Tibial artery (tissue), 4 donors: ENCODE measurements around the gene KRTAP1-3.
"Not testable (repeated sequence)": the region's sequence is repeated elsewhere in the genome, so short reads cannot be mapped to it uniquely, and the experiment has no call there.

Source experiments
- DNase-seq, 2 donors: peaks; one replicate each; pipeline ENCODE4 v3.0.0-alpha.2; 2019
- H3K27ac ChIP-seq, 2 donors: fragments of 200-600 bp; sonication (generic) in 1 of 2; 1 replicate in 1 of 2; 2 replicates in 1 of 2; pipeline ENCODE4 v1.5.1; 2018 to 2019; ENCODE audit warnings: mild to moderate bottlenecking in 1 of 2
- H3K27me3 ChIP-seq, 2 donors: fragments of 200-600 bp; sonication (generic) in 1 of 2; one replicate each; pipeline versions ENCODE4 v1.5.1 to v1.6.0; 2016 to 2019
- H3K36me3 ChIP-seq, 3 donors: fragments of 200-600 bp; sonication (generic) in 2 of 3; one replicate each; pipeline ENCODE4 v1.5.1; 2016 to 2019; ENCODE audit warnings: mild to moderate bottlenecking in 2 of 3
- H3K4me1 ChIP-seq, 4 donors: fragments of 200-600 bp; sonication (generic) in 2 of 4; 1 replicate in 3 of 4; 2 replicates in 1 of 4; pipeline ENCODE4 v1.5.1; 2016 to 2019
- H3K4me3 ChIP-seq, 2 donors: fragments of 200-600 bp; sonication (generic) in 1 of 2; 1 replicate in 1 of 2; 2 replicates in 1 of 2; pipeline ENCODE4 v1.5.1; 2018 to 2019; ENCODE audit warnings: mild to moderate bottlenecking in 2 of 2
- H3K9me3 ChIP-seq, 3 donors: fragments of 200-600 bp; sonication (generic) in 1 of 3; one replicate each; pipeline ENCODE4 v1.5.1; 2016 to 2019
- CTCF ChIP-seq, 2 experiments: fragments of 200-600 bp in 1 of 2; fragments of 450-650 bp in 1 of 2; IDR thresholded peaks; one replicate each; pipeline ENCODE4 v1.5.1; 2017 to 2019; ENCODE audit warnings: antibody characterized with exemption in 2 of 2, mild to moderate bottlenecking in 1 of 2, moderate library complexity in 1 of 2
- intact Hi-C: fragments of 100-400 bp; cut with DNase I; formaldehyde crosslinking; loops from one replicate; pipeline ENCODE4 v1.15.0; 2023; ENCODE audit warnings: low total_unique reads

KRTAP1-3 gene

DNA sequence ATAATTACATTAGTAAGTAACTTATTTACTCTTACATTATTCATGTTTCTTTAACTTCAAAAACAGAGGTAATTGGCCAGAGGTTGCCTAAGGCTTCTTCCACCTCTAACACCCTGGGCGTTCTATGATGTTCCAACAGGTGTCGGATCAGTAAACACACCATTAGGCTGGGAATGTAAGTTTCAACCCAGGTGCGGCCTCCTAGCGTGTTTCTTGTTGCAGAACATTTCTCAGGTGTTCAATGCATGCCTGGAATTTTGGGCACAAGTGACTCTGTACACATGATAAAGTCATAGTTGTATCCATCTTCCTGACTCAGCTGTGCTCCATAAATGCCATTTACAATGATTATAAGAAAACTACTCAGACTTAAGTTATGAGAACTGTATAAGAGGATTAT, 19.4 kb upstream of the KRTAP1-3 start:
- intact Hi-C loops = no loop called here
- no peaks in the 10 kb centered on the region for H3K9me3 ChIP-seq
- H3K27me3 ChIP-seq = no peaks in the 10 kb centered on the region
- no peak overlapping the region for H3K4me3 ChIP-seq
- no peak for DNase-seq
- H3K4me1 ChIP-seq = no peaks in the 10 kb centered on the region
- no peak for TF ChIP-seq CTCF (IDR thresholded peaks at IDR 0.05)
- H3K27ac ChIP-seq = no peak overlapping the region
- H3K36me3 ChIP-seq = no peaks in the 10 kb centered on the region

- H3K36me3 ChIP-seq = no peaks in the 10 kb centered on the region
- H3K4me1 ChIP-seq = no peaks in the 10 kb centered on the region
- DNase-seq = no peak
- H3K4me3 ChIP-seq = no peak overlapping the region
- no peak for TF ChIP-seq CTCF (IDR thresholded peaks at IDR 0.05)
- peaks cover 0 to 2% of the 10 kb centered on the region in 2 donors for H3K27me3 ChIP-seq
- H3K9me3 ChIP-seq = no peaks in the 10 kb centered on the region
- intact Hi-C loops = no loop called here
- no peak overlapping the region for H3K27ac ChIP-seq
Observed at GRCh38 chr17:41052566-41052965, 17.9 kb upstream of the KRTAP1-3 start.

DNA sequence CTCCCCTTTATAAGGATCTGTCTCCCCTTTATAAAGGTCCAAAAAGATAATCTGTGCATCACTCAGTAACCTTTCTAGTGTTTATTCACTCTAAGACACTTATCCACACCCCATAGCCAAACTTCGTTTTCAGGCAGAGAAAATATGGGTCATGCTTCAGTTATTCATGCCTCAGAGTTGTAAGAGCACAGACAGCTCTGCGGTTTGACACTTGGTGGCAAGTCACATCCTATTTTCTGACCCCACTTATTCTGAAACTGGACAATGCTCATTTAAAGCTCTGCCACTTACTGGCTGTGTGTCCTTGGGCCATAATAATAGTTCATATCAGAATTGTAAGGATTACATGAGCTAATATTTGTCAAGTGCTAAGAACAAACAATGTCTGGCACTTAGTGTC, 14.4 kb upstream of the KRTAP1-3 start:
- no peaks in the 10 kb centered on the region for H3K9me3 ChIP-seq
- no peak overlapping the region for H3K27ac ChIP-seq
- no peak overlapping the region for H3K4me3 ChIP-seq
- H3K4me1 ChIP-seq = no peaks in the 10 kb centered on the region
- intact Hi-C loops = no loop called here
- no peak for TF ChIP-seq CTCF (IDR thresholded peaks at IDR 0.05)
- no peak for DNase-seq
- H3K36me3 ChIP-seq = no peaks in the 10 kb centered on the region
- H3K27me3 ChIP-seq = peaks cover 0 to 2% of the 10 kb centered on the region in 2 donors

GRCh38 chr17:41048441-41048840, 13.8 kb upstream of the KRTAP1-3 start:
- no peak for TF ChIP-seq CTCF (IDR thresholded peaks at IDR 0.05)
- peaks cover 0 to 2% of the 10 kb centered on the region in 2 donors for H3K27me3 ChIP-seq
- no peaks in the 10 kb centered on the region for H3K4me1 ChIP-seq
- no peak overlapping the region for H3K4me3 ChIP-seq
- no peak overlapping the region for H3K27ac ChIP-seq
- DNase-seq = no peak
- intact Hi-C loops = no loop called here
- no peaks in the 10 kb centered on the region for H3K36me3 ChIP-seq
- H3K9me3 ChIP-seq = no peaks in the 10 kb centered on the region

- DNase-seq = not testable (repeated sequence)
Observed at GRCh38 chr17:41046735-41047465, 12.2 kb upstream of the KRTAP1-3 start, which contains the start of gene KRTAP2-1. KRTAP2-1 (minus strand) TSS chr17:41047316; CDS start chr17:41047267, 49 bp downstream.

GRCh38 chr17:41042953-41043352, 8.3 kb upstream of the KRTAP1-3 start:
- Histone ChIP-seq H3K36me3 (no peaks in the 10 kb centered on the region), H3K9me3 (no peaks in the 10 kb centered on the region), H3K27me3 (no peaks in the 10 kb centered on the region), H3K4me1 (peaks cover 0 to 10% (median 5%) of the 10 kb centered on the region in 4 donors), H3K27ac (no peak overlapping the region), H3K4me3 (no peak overlapping the region)
- no peak for TF ChIP-seq CTCF (IDR thresholded peaks at IDR 0.05)
- intact Hi-C loops = no loop called here
- DNase-seq = no peak

More at GRCh38 chr17:41046735-41047465, 12.2 kb upstream of the KRTAP1-3 start, which contains the start of gene KRTAP2-1:
- H3K27ac ChIP-seq, H3K36me3 ChIP-seq, H3K9me3 ChIP-seq, H3K4me1 ChIP-seq, H3K27me3 ChIP-seq, H3K4me3 ChIP-seq, intact Hi-C loops: not testable (repeated sequence)

- peak in 1 of 2 donors; percentile 69 for DNase-seq
- H3K27me3 ChIP-seq, H3K4me3 ChIP-seq, H3K36me3 ChIP-seq, H3K9me3 ChIP-seq, intact Hi-C loops: not testable (repeated sequence)
- Histone ChIP-seq H3K4me1 (peaks cover 0 to 10% (median 5%) of the 10 kb centered on the region in 4 donors), H3K27ac (peak within 1 kb of the TSS in 1 of 2 donors; percentile 40)
Observed at GRCh38 chr17:41040783-41041571, 6.3 kb upstream of the KRTAP1-3 start, which contains the start of gene KRTAP1-1. KRTAP1-1 (minus strand) TSS chr17:41041450; CDS start chr17:41041397, 53 bp downstream.
